Measurements from ENCODE around the gene MVD. TPM values are rescaled to one million over a fixed set of nuclear protein-coding genes. Genes with fewer than 3 reads are reported as not detected.

MVD gene
- total RNA-seq, 1 donor from 2014 or later, result 64.4 TPM

GRCh38 chr16:88634141-88634993, 28.5 kb downstream of the MVD start:
- ATAC-seq (peak; percentile 23), DNase-seq (ENCODE audit: low spot score) (no peak)
- intact Hi-C loops (cut with DNase I), result no loop called here

- ATAC-seq (peak; percentile 48), DNase-seq (ENCODE audit: low spot score) (no peak)
- intact Hi-C loops (cut with DNase I), result no loop called here
These were observed 29.2 kb downstream of the MVD start for GRCh38 chr16:88633684-88634140.

GRCh38 chr16:88632587-88632930, 30.3 kb downstream of the MVD start:
- no peak for DNase-seq (ENCODE audit: low spot score)
- ATAC-seq, result no peak
- intact Hi-C loops (cut with DNase I), result no loop called here

- no peak for ATAC-seq
- intact Hi-C loops (cut with DNase I), result no loop called here
- DNase-seq (ENCODE audit: low spot score), result no peak
These were observed 30.8 kb downstream of the MVD start for GRCh38 chr16:88631920-88632586.

GRCh38 chr16:88631384-88631783, 31.5 kb downstream of the MVD start:
- ATAC-seq, result no peak
- intact Hi-C loops (cut with DNase I), result no loop called here
- no peak for DNase-seq (ENCODE audit: low spot score)

GRCh38 chr16:88630941-88631340, 31.9 kb downstream of the MVD start:
- intact Hi-C loops (cut with DNase I), result no loop called here

GRCh38 chr16:88630433-88630832, 32.5 kb downstream of the MVD start:
- ATAC-seq (no peak), DNase-seq (ENCODE audit: low spot score) (no peak)
- intact Hi-C loops (cut with DNase I), result no loop called here

More at GRCh38 chr16:88630941-88631340, 31.9 kb downstream of the MVD start:
- DNase-seq (ENCODE audit: low spot score), result no peak
- no peak for ATAC-seq

GRCh38 chr16:88629835-88630234, 33.1 kb downstream of the MVD start:
- ATAC-seq (no peak), DNase-seq (ENCODE audit: low spot score) (no peak)
- intact Hi-C loops (cut with DNase I), result no loop called here

GRCh38 chr16:88628512-88628974, 34.3 kb downstream of the MVD start:
- no peak for DNase-seq (ENCODE audit: low spot score)
- intact Hi-C loops (cut with DNase I), result no loop called here
- no peak for ATAC-seq

GRCh38 chr16:88627531-88628411, 35.1 kb downstream of the MVD start:
- no peak for DNase-seq (ENCODE audit: low spot score)
- intact Hi-C loops (cut with DNase I), result no loop called here
- no peak for ATAC-seq

GRCh38 chr16:88626646-88627045, 36.2 kb downstream of the MVD start:
- DNase-seq (ENCODE audit: low spot score), result no peak
- no peak for ATAC-seq
- intact Hi-C loops (cut with DNase I), result loop anchor here (1.0 kb wide), 1 partner anchor 46 kb away; no protein-coding TSS in a partner anchor

GRCh38 chr16:88624977-88625576, 37.8 kb downstream of the MVD start:
- ATAC-seq, result no peak
- intact Hi-C loops (cut with DNase I), result no loop called here

GRCh38 chr16:88624481-88624880, 38.4 kb downstream of the MVD start:
- DNase-seq (ENCODE audit: low spot score) (no peak), ATAC-seq (no peak)
- intact Hi-C loops (cut with DNase I), result no loop called here

More at GRCh38 chr16:88624977-88625576, 37.8 kb downstream of the MVD start:
- DNase-seq (ENCODE audit: low spot score), result no peak

- no peak for ATAC-seq
- intact Hi-C loops (cut with DNase I), result no loop called here
- DNase-seq (ENCODE audit: low spot score), result no peak
These were observed 39.0 kb downstream of the MVD start for GRCh38 chr16:88623858-88624257.

- DNase-seq (ENCODE audit: low spot score) (no peak), ATAC-seq (no peak)
- intact Hi-C loops (cut with DNase I), result no loop called here
These were observed 40.0 kb downstream of the MVD start for GRCh38 chr16:88622866-88623265.

- ATAC-seq (no peak), DNase-seq (ENCODE audit: low spot score) (no peak)
- intact Hi-C loops (cut with DNase I), result no loop called here
These were observed 40.8 kb downstream of the MVD start for GRCh38 chr16:88622125-88622524.

GRCh38 chr16:88619859-88620815, 42.8 kb downstream of the MVD start:
- ATAC-seq (no peak), DNase-seq (ENCODE audit: low spot score) (no peak)
- intact Hi-C loops (cut with DNase I), result no loop called here

Data from sciatic nerve (tissue), 2 donors.